SK-N-SH treated with all-trans-retinoic acid at 6 μM for 48 hours (cell line): Measurements from ENCODE around the gene USHBP1.

Experiments used
- CSRNP3 ChIP-seq: fragments of 250-450 bp; sonication (Bioruptor Pico); IDR thresholded peaks from 2 replicates; pipeline ENCODE4 v1.5.1; 2021; ENCODE audit warnings: mild to moderate bottlenecking, moderate library complexity
- TCF4 ChIP-seq: fragments of 250-450 bp; sonication (Bioruptor Pico); IDR thresholded peaks from 2 replicates; pipeline ENCODE4 v1.8.0; 2021; ENCODE audit warnings: mild to moderate bottlenecking, moderate library complexity, borderline replicate concordance
- ZC3H10 ChIP-seq: fragments of 250-450 bp; sonication (Bioruptor Pico); IDR thresholded peaks from 2 replicates; pipeline ENCODE4 v1.5.1; 2021; ENCODE audit warnings: mild to moderate bottlenecking, moderate library complexity

GRCh38 chr19:17286752-17287151, 22.2 kb upstream of the USHBP1 start:
- TF ChIP-seq TCF4 (CRISPR knock-in tag) (no peak), CSRNP3 (no peak), ZC3H10 (CRISPR knock-in tag) (no peak)
